ENCODE data around the gene TMEM204.

The TMEM204 gene

DNA sequence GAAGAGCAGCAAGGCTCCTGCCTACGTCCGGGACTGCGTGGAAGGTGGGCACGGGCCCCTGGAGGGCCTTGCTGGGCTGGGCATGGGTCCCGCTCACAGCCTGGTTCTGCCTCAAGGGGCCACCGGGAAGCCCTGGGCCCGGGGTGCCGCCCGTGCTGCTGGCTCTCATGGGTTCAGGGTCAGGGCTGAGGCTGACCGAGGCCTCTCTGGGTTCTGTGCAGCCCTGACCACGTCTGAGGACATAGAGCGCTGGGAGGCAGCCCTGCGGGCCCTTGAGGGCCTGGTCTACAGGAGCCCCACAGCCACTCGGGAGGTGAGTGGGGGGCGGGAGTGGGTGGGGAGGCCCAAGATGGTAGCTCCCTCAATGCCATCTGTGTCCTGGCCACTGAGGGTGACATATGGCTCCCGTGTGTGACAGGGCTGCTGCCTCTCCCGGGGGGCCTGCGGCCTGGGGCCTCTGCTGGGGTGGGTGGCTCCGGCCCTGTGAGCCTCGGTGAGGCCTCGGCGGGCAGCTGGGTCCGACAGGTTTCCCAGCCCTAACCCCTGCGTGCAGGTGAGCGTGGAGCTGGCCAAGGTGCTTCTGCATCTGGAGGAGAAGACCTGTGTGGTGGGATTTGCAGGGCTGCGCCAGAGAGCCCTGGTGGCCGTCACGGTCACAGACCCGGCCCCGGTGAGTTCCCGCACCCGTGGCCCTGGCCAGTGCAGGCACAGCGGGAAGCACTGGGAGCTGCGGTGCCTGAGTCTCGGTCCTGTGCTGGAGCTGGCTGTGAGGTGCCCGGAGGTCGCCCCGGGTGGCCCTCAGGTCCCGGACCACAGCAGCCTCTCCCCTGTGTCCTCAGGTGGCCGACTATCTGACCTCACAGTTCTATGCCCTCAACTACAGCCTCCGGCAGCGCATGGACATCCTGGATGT lies 31.1 kb upstream of the TMEM204 start:
- Histone ChIP-seq H4K20me1 (ENCODE audit: control insufficient read depth, insufficient read depth, low read depth, low read length) (no peaks in the 10 kb centered on the region), H3K9me3 (ENCODE audit: control insufficient read depth, insufficient read depth, low read length) (no peaks in the 10 kb centered on the region), H3K27ac (ENCODE audit: low read depth, low read length) (no peak overlapping the region), H3K79me2 (ENCODE audit: control insufficient read depth, low read length) (peaks cover 3% of the 10 kb centered on the region), H3K9me2 (replicated peaks; ENCODE audit: control insufficient read depth, low read length) (no peaks in the 10 kb centered on the region), H3K36me3 (ENCODE audit: control insufficient read depth, low read length) (peaks cover 57% of the 10 kb centered on the region), H3K27me3 (ENCODE audit: control insufficient read depth, low read length) (no peaks in the 10 kb centered on the region), H3K4me2 (ENCODE audit: low read length) (no peak overlapping the region), H3F3A (ENCODE audit: control insufficient read depth, insufficient read depth) (no peaks in the 10 kb centered on the region), H3K4me3 (ENCODE audit: low read length) (no peak overlapping the region), H3K4me1 (ENCODE audit: control insufficient read depth, low read length) (no peaks in the 10 kb centered on the region)
- TF ChIP-seq, protein P1, sequence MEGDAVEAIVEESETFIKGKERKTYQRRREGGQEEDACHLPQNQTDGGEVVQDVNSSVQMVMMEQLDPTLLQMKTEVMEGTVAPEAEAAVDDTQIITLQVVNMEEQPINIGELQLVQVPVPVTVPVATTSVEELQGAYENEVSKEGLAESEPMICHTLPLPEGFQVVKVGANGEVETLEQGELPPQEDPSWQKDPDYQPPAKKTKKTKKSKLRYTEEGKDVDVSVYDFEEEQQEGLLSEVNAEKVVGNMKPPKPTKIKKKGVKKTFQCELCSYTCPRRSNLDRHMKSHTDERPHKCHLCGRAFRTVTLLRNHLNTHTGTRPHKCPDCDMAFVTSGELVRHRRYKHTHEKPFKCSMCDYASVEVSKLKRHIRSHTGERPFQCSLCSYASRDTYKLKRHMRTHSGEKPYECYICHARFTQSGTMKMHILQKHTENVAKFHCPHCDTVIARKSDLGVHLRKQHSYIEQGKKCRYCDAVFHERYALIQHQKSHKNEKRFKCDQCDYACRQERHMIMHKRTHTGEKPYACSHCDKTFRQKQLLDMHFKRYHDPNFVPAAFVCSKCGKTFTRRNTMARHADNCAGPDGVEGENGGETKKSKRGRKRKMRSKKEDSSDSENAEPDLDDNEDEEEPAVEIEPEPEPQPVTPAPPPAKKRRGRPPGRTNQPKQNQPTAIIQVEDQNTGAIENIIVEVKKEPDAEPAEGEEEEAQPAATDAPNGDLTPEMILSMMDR (IDR thresholded peaks at IDR 0.05; ENCODE audit: low read depth, low read length, poor library complexity, severe bottlenecking): no peak
- TF ChIP-seq EZH2phosphoT487 (IDR thresholded peaks at IDR 0.05; ENCODE audit: borderline replicate concordance, low read length): no peak

DNA sequence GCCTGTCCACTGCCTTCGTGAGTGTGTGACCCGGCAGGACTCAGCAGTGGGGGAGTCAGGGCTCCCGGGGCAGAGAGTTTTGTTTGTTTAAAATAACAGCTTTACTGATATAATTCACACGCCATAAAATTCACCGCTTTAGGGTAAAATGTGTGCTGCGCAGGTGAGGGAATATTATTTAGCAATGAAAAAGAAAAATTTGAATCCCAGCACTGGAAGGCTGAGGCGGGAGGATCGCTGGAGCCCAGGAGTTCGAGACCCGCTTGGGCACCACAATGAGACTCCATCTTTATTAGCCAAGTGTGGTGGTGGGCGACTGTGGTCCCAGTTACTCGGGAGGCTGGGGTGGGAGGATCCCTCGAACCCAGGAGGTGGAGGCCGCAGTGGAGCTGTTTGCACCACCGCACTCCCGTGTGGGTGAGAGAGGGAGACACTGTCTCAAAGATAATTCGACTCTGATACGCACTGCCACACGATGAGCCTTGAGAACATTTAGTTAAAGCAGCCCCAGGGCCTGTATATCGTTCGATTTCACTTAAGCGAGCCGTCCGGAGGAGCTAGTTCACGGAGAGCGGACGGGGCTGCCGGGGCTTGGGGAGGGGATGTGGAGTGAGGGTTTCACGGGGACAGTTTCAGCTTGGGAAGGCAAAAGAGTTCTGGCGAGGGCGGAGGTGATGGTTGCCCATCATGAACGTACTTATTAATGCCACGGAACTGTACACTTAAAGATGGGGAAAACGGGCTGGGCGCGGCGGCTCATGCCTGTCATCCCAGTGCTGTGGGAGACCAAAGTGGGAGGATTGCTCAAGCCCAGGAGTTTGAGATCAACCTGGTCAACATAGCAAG lies 30.1 kb upstream of the TMEM204 start:
- Histone ChIP-seq H3K27me3 (ENCODE audit: control insufficient read depth, low read length) (no peaks in the 10 kb centered on the region), H3K4me2 (ENCODE audit: low read length) (no peak overlapping the region), H3K4me1 (ENCODE audit: control insufficient read depth, low read length) (no peaks in the 10 kb centered on the region), H3K9me2 (replicated peaks; ENCODE audit: control insufficient read depth, low read length) (no peaks in the 10 kb centered on the region), H3K4me3 (ENCODE audit: low read length) (no peak overlapping the region), H4K20me1 (ENCODE audit: control insufficient read depth, insufficient read depth, low read depth, low read length) (no peaks in the 10 kb centered on the region), H3F3A (ENCODE audit: control insufficient read depth, insufficient read depth) (no peaks in the 10 kb centered on the region), H3K9me3 (ENCODE audit: control insufficient read depth, insufficient read depth, low read length) (no peaks in the 10 kb centered on the region), H3K79me2 (ENCODE audit: control insufficient read depth, low read length) (no peaks in the 10 kb centered on the region), H3K36me3 (ENCODE audit: control insufficient read depth, low read length) (peaks cover 54% of the 10 kb centered on the region), H3K27ac (ENCODE audit: low read depth, low read length) (no peak overlapping the region)
- no peak for TF ChIP-seq EZH2phosphoT487 (IDR thresholded peaks at IDR 0.05; ENCODE audit: borderline replicate concordance, low read length)
- TF ChIP-seq, protein P1 (IDR thresholded peaks at IDR 0.05; ENCODE audit: low read depth, low read length, poor library complexity, severe bottlenecking): no peak

DNA sequence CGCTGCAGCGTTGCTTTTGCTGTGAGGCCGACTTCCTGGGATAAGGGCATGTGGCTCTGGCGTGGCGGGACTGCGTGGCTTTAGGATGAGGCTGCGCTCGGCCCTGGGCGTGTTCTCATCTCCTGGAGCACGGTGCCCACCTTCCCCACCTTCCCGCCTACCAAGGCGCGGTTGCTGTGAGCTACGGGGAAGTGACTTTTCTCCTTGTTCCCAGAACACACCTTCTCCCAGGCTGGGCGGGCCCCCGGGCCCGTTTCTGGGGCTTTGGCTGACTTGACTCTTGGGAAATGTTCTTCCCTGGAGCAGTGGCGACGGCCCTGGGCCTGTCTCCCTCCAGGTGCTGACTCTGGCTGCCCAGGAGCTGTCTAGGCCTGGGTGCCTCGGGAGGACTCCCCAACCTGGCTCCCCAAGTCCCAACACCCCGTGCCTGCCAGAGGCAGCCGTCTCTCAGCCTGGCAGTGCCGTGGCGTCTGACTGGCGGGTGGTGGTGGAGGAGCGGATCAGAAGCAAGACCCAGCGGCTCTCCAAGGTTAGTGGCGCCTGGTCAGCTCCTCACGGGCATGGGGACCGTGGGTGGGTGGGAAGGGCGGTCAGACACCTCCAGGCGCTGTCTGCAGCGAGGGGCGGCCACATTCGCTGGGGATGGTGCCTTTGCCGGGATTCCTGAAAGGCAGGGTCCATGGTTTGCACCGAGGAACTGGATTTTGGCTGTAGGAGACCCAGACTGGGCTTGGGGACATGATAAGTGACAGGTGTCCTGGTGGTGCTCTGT lies 28.2 kb upstream of the TMEM204 start:
- no peaks in the 10 kb centered on the region for H3K9me3 ChIP-seq (ENCODE audit: control insufficient read depth, insufficient read depth, low read length)

More for the DNA sequence above, 28.2 kb upstream of the TMEM204 start:
- Histone ChIP-seq H3K4me3 (ENCODE audit: low read length) (no peak overlapping the region), H4K20me1 (ENCODE audit: control insufficient read depth, insufficient read depth, low read depth, low read length) (no peaks in the 10 kb centered on the region), H3F3A (ENCODE audit: control insufficient read depth, insufficient read depth) (no peaks in the 10 kb centered on the region), H3K4me2 (ENCODE audit: low read length) (no peak overlapping the region), H3K36me3 (ENCODE audit: control insufficient read depth, low read length) (peaks cover 44% of the 10 kb centered on the region), H3K27ac (ENCODE audit: low read depth, low read length) (no peak overlapping the region), H3K4me1 (ENCODE audit: control insufficient read depth, low read length) (no peaks in the 10 kb centered on the region), H3K79me2 (ENCODE audit: control insufficient read depth, low read length) (no peaks in the 10 kb centered on the region), H3K27me3 (ENCODE audit: control insufficient read depth, low read length) (no peaks in the 10 kb centered on the region), H3K9me2 (replicated peaks; ENCODE audit: control insufficient read depth, low read length) (no peaks in the 10 kb centered on the region)
- TF ChIP-seq, protein P1 (IDR thresholded peaks at IDR 0.05; ENCODE audit: low read depth, low read length, poor library complexity, severe bottlenecking): no peak
- TF ChIP-seq EZH2phosphoT487 (IDR thresholded peaks at IDR 0.05; ENCODE audit: borderline replicate concordance, low read length): no peak
